HEK293T (cell line): ENCODE measurements around the gene ATP1B3.

ENCODE experiments used
- CTCF ChIA-PET: fragments of 350-600 bp; formaldehyde crosslinking; extraction: SDS; loops from one replicate; lab custom pipeline; 2021; ENCODE audit warnings: antibody characterized with exemption, inconsistent platforms; lab: Yijun Ruan, JAX
- POLR2A ChIA-PET: fragments of 350-600 bp; formaldehyde crosslinking; extraction: SDS; loops from one replicate; lab custom pipeline; 2020; ENCODE audit warnings: antibody characterized with exemption, inconsistent platforms; lab: Yijun Ruan, JAX
- DNase-seq: peaks from one replicate; pipeline ENCODE4 v3.0.0; 2012; ENCODE audit warnings: mixed read lengths; ENCODE audit errors: extremely low spot score
- ARNT ChIP-seq: fragments of 450-650 bp; IDR thresholded peaks from 2 replicates; pipeline ENCODE4 v1.6.1; 2017; ENCODE audit warnings: mild to moderate bottlenecking
- BHLHE40 ChIP-seq: fragments of 450-650 bp; IDR thresholded peaks from 2 replicates; pipeline ENCODE4 v1.6.1; 2016; ENCODE audit warnings: mild to moderate bottlenecking, moderate library complexity, borderline replicate concordance
- CTBP1 ChIP-seq: fragments of 450-650 bp; IDR thresholded peaks from 2 replicates; pipeline ENCODE4 v1.6.1; 2016; ENCODE audit warnings: borderline replicate concordance
- ELF4 ChIP-seq: fragments of 450-650 bp; IDR thresholded peaks from 2 replicates; pipeline ENCODE4 v1.6.1; 2017; ENCODE audit warnings: antibody characterized with exemption
- FOXA1 ChIP-seq: fragments of 450-650 bp; IDR thresholded peaks from 2 replicates; pipeline ENCODE4 v1.6.1; 2016; ENCODE audit warnings: mild to moderate bottlenecking
- FOXK2 ChIP-seq: fragments of 450-650 bp; IDR thresholded peaks from 2 replicates; pipeline ENCODE4 v1.6.1; 2016; ENCODE audit warnings: mild to moderate bottlenecking
- FOXM1 ChIP-seq: fragments of 450-650 bp; IDR thresholded peaks from 2 replicates; pipeline ENCODE4 v1.6.1; 2017; ENCODE audit warnings: mild to moderate bottlenecking, borderline replicate concordance
- HDGF ChIP-seq: fragments of 450-650 bp; IDR thresholded peaks from 2 replicates; pipeline ENCODE4 v1.6.1; 2017; ENCODE audit warnings: antibody characterized with exemption, borderline replicate concordance
- L3MBTL2 ChIP-seq: fragments of 450-650 bp; conservative IDR thresholded peaks from 2 replicates; pipeline ENCODE4 v1.6.1; 2016; ENCODE audit warnings: mild to moderate bottlenecking
- LEF1 ChIP-seq: fragments of 450-650 bp; IDR thresholded peaks from 2 replicates; pipeline ENCODE4 v1.6.1; 2017; ENCODE audit warnings: mild to moderate bottlenecking, borderline replicate concordance
- NFRKB ChIP-seq: fragments of 450-650 bp; IDR thresholded peaks from 2 replicates; pipeline ENCODE4 v1.6.1; 2016; ENCODE audit warnings: mild to moderate bottlenecking, moderate library complexity
- SP1 ChIP-seq: fragments of 450-650 bp; IDR thresholded peaks from 2 replicates; pipeline ENCODE4 v1.6.1; 2017
- SUZ12 ChIP-seq: fragments of 450-650 bp; IDR thresholded peaks from 2 replicates; pipeline ENCODE4 v1.6.1; 2016; ENCODE audit warnings: mild to moderate bottlenecking
- TARDBP ChIP-seq: fragments of 450-650 bp; IDR thresholded peaks from 2 replicates; pipeline ENCODE4 v1.6.1; 2016
- ZNF384 ChIP-seq: fragments of 450-650 bp; IDR thresholded peaks from 2 replicates; pipeline ENCODE4 v1.6.1; 2016
- TF ChIP-seq, protein P1 (sequence below): fragments of 450-650 bp; IDR thresholded peaks from 2 replicates; pipeline ENCODE4 v1.6.1; 2016

Gene ATP1B3

DNA sequence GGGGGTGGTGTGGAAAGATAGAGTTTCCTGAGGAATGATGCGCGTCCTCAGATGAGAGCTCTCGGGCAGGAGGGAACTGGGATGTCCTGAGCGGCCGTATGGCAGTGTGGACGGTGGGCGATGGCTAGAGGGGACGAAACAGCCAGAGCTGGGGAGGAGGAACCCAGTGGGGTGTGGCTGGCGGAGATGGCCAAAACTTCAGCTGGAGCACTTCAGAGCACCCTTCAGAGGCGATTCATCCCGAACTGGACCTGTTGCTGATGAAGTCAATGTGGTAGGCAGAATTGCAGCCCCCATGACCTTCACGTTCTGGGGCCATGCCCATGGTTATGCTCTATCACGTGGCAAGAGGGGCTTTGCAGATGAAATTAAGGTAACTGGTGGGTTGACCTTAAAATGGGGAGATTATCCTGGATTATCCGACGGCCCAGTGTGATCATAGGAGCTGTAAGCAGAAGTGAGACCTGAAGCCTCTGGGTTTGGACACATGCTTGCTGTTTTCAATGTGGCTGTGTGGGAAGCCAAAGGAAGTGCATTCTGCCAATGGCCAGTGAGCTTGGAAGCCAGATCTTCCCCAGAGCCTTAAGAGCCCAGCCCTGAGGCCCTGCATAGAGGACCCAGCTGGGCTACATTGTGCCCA lies 52.3 kb downstream of the ATP1B3 start:
- POLR2A ChIA-PET = no interaction called here
- DNase-seq = no peak
- CTCF ChIA-PET = no interaction called here
- TF ChIP-seq SP1 = no peak
- no peak for TF ChIP-seq BHLHE40
- TF ChIP-seq ELF4 = no peak
- TF ChIP-seq FOXA1 = no peak
- no peak for TF ChIP-seq L3MBTL2
- TF ChIP-seq CTBP1 = no peak
- TF ChIP-seq TARDBP = no peak
- TF ChIP-seq, protein P1, sequence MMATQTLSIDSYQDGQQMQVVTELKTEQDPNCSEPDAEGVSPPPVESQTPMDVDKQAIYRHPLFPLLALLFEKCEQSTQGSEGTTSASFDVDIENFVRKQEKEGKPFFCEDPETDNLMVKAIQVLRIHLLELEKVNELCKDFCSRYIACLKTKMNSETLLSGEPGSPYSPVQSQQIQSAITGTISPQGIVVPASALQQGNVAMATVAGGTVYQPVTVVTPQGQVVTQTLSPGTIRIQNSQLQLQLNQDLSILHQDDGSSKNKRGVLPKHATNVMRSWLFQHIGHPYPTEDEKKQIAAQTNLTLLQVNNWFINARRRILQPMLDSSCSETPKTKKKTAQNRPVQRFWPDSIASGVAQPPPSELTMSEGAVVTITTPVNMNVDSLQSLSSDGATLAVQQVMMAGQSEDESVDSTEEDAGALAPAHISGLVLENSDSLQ = no peak
- TF ChIP-seq ARNT = no peak
- TF ChIP-seq LEF1 = no peak
- no peak for TF ChIP-seq NFRKB
- no peak for TF ChIP-seq FOXM1
- no peak for TF ChIP-seq HDGF
- no peak for TF ChIP-seq FOXK2
- TF ChIP-seq SUZ12 = no peak
- no peak for TF ChIP-seq ZNF384

DNA sequence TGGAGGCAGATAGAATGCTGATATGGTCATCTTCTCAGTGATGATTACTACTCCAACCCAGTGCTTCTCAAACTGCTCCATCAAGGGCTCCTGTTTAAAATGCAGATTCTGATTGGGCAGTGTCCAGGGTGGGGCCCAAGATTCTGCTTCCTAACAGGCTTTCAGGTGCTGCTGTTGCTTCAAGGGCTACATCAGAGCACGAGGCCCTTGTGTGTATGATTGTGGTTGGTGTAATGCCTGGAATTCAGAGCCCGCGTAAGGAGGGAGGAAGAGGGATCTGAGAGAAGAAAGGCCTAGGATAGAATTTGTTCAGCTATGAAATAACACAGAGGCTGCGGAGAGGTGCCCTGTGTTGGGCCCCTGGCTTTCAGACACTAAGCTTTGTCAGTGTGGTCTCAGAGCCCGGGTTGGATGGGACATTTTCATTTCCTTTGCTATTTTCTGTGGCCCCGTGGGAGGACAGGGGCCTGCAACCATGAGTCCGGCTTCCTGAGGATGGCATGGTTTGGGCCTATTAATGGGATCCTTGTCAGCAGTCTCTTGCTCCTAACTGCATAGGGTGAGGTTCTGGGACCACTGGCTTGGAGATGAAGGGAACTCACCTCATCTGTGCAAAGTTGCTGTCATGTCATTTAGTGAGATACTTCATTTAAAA lies 53.0 kb downstream of the ATP1B3 start:
- TF ChIP-seq L3MBTL2 (no peak), ARNT (no peak), NFRKB (no peak), FOXK2 (no peak), BHLHE40 (no peak), SP1 (no peak), HDGF (no peak), SUZ12 (no peak), CTBP1 (no peak), FOXA1 (no peak), ZNF384 (no peak), ELF4 (no peak), LEF1 (no peak), FOXM1 (no peak), TARDBP (no peak)
- TF ChIP-seq, protein P1 = no peak
- POLR2A ChIA-PET = no interaction called here
- no peak for DNase-seq
- CTCF ChIA-PET = no interaction called here

DNA sequence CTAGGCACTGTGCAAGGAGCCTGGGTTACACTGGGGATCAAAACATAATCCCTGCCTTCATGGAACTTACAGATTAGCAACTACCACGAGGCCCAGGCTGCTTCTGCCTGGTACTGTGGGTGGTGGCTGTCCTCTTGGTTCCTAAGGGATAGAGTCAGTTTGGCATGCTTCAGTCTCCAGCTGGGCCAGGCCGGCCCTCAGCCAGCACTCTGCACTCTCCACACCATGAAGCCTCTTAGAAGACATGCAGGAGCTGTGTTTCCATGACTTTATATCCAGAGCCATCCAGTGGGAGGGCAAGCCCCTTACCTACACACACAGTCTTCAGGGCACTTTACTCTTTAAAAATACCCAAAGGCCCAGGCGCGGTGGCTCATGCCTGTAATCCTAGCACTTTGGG lies 54.4 kb downstream of the ATP1B3 start:
- DNase-seq = no peak
- TF ChIP-seq, protein P1 = no peak
- TF ChIP-seq TARDBP (no peak), SUZ12 (no peak), ELF4 (no peak), NFRKB (no peak), HDGF (no peak), FOXK2 (no peak), L3MBTL2 (no peak), ARNT (no peak), LEF1 (no peak), CTBP1 (no peak)
- ChIA-PET POLR2A (no interaction called here), CTCF (interaction anchor here (0.6 kb wide), 1 partner anchor 15 kb away, joined by 3 read pairs; no protein-coding TSS in a partner anchor)

DNA sequence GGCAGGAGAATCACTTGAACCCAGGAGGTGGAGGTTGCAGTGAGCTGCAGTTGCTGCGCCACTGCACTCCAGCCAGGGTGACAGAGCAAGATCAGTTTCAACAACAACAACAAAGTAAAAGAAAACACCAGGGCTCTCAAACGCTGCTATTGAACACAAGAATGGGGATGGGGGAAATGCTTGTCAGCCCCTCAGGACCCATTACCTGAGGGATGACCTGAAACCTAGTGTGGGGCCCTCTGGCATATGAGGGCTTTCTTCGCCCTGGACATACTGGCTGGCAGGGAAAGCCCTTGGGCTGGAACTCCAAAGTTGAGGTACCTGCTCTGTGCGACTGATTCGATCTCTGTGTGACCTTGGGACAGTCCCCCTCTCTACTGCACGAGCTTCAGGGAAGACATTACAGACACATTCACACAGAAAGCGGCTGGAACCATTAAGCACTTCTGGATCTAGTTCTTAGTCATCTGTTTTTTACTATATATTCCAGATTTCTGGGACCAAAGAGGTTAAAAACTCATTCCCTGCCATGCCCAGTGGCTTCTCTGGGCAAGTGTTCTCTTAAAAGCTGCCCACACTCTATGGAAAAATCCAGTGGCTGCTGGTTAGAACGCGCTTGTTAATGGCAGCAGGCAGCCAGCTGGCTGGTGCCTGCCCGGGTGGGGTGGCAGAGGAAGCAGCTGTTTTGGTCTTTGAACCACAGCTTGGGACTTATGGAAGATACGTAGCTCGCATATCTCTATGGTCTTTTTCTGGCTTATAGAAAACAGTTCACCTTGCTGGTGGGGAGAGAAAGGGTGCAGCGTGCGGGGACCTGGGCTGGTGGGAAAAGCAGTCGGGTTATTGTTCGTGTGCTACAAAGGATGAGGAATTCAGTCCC lies 57.2 kb downstream of the ATP1B3 start:
- TF ChIP-seq, protein P1 = no peak
- no peak for TF ChIP-seq SUZ12
- POLR2A ChIA-PET = no interaction called here
- CTCF ChIA-PET = no interaction called here
- DNase-seq = no peak

DNA sequence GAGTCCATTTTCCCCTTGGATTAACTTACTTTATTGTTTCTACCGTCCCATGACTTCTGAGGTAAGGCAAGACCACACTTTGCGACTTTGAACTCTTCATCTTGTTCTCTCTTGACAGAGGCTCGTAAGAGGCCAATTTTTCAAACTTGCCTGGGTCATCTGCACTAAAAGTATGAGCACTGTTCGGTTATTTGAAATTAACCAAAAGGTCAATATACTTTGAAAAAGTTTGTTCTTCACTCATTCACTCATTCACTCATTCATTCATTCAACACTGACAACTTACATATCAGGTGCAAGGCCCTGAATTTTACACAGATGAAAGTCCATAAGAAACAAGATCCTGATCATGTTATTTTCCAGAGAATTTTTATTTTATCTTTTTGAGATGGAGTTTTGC lies 57.9 kb downstream of the ATP1B3 start:
- TF ChIP-seq NFRKB (no peak), SP1 (no peak), ARNT (no peak), TARDBP (no peak), FOXK2 (no peak), L3MBTL2 (no peak), CTBP1 (no peak), FOXM1 (no peak), BHLHE40 (no peak), FOXA1 (no peak)
- ChIA-PET POLR2A (no interaction called here), CTCF (no interaction called here)
- no peak for DNase-seq
